Stomach (tissue), 9 donors: ENCODE measurements around the gene PSMD4. TPM values are rescaled to one million over a fixed set of nuclear protein-coding genes. Genes with fewer than 3 reads are reported as not detected.

Experiments used
- DNase-seq, 2 donors: peaks; one replicate each; pipeline versions ENCODE4 v3.0.0 to v3.0.0-alpha.2; 2013 to 2019
- H3K27ac ChIP-seq, 5 donors: fragments of 200-600 bp in 4 of 5; sonication (generic) in 4 of 5; one replicate each; pipeline ENCODE4 v1.5.1; 2013 to 2019; ENCODE audit warnings: mild to moderate bottlenecking in 1 of 5, moderate library complexity in 1 of 5
- H3K27me3 ChIP-seq, 3 donors: fragments of 200-600 bp; sonication (generic); one replicate each; pipeline ENCODE4 v1.5.1; 2017 to 2019; ENCODE audit warnings: mixed run types in 1 of 3
- H3K36me3 ChIP-seq, 4 donors: fragments of 200-600 bp; sonication (generic); 1 replicate in 3 of 4; 2 replicates in 1 of 4; pipeline ENCODE4 v1.5.1; 2016 to 2019
- H3K4me1 ChIP-seq, 4 donors: fragments of 200-600 bp; sonication (generic); one replicate each; pipeline ENCODE4 v1.5.1; 2016 to 2019
- H3K4me3 ChIP-seq, 4 donors: fragments of 200-600 bp; sonication (generic) in 3 of 4; one replicate each; pipeline ENCODE4 v1.5.1; 2016 to 2019; ENCODE audit warnings: mild to moderate bottlenecking in 1 of 4
- H3K9me3 ChIP-seq, 4 donors: fragments of 200-600 bp; sonication (generic); one replicate each; pipeline ENCODE4 v1.5.1; 2016 to 2019
- CTCF ChIP-seq, 7 experiments: fragments of 450-650 bp in 4 of 7; fragments of 200-600 bp in 3 of 7; sonication (generic) in 3 of 7; IDR thresholded peaks; one replicate each; pipeline ENCODE4 v1.5.1; 2016 to 2019; ENCODE audit warnings: antibody characterized with exemption in 7 of 7, control low read depth in 2 of 7, mild to moderate bottlenecking in 1 of 7
- EP300 ChIP-seq: sonication (generic); formaldehyde crosslinking; IDR thresholded peaks from one replicate; pipeline ENCODE4 v1.6.1; 2017; ENCODE audit warnings: antibody characterized with exemption
- POLR2A ChIP-seq, 4 donors: fragments of 450-650 bp; IDR thresholded peaks; one replicate each; pipeline ENCODE4 v1.6.1; 2016; ENCODE audit warnings: antibody characterized with exemption in 4 of 4, control low read depth in 2 of 4, mild to moderate bottlenecking in 1 of 4, moderate library complexity in 1 of 4
- POLR2AphosphoS5 ChIP-seq, 3 donors: sonication (generic); formaldehyde crosslinking; IDR thresholded peaks; one replicate each; pipeline ENCODE4 v1.6.1; 2016; ENCODE audit warnings: antibody characterized with exemption in 3 of 3
- WGBS, 5 donors: extraction: QIAGEN DNeasy Blood & Tissue Kit in 3 of 5; methylation state at CpG; one replicate each; pipeline versions ENCODE4 v1.1.5 to v1.1.7; 2013 to 2018; 5-methylcytosine and 5-hydroxymethylcytosine counted together
- intact Hi-C: fragments of 100-400 bp; cut with DNase I; formaldehyde crosslinking; loops from one replicate; pipeline ENCODE4 v1.15.1; 2023; ENCODE audit warnings: low total_unique reads
- polyA plus RNA-seq, 3 donors: library from polyadenylated mRNA; stranded (reverse); fragments of 200-250 nt; gene quantifications; one replicate each; pipeline ENCODE4 v1.2.3, GENCODE V29; 2013
- small RNA-seq, 4 donors: library from RNA; depleted of rRNA; stranded (forward); fragments of <200 nt; gene quantifications; one replicate each; pipeline ENCODE3, GENCODE V24; 2016
- total RNA-seq, 5 donors: library from RNA; depleted of rRNA; stranded (reverse); fragments of >200 nt; gene quantifications; one replicate each; pipeline versions ENCODE4 v1.1.0 to v1.2.3, GENCODE V29; 2014 to 2016
- donor health status: healthy with polysubstance abuse.
- donor health status: Bipolar disorder and iron deficiency.
- donor health status: healthy.

The PSMD4 gene
- total and polyA plus RNA-seq, 8 donors: 81.3 to 234 (median 151) TPM

DNA sequence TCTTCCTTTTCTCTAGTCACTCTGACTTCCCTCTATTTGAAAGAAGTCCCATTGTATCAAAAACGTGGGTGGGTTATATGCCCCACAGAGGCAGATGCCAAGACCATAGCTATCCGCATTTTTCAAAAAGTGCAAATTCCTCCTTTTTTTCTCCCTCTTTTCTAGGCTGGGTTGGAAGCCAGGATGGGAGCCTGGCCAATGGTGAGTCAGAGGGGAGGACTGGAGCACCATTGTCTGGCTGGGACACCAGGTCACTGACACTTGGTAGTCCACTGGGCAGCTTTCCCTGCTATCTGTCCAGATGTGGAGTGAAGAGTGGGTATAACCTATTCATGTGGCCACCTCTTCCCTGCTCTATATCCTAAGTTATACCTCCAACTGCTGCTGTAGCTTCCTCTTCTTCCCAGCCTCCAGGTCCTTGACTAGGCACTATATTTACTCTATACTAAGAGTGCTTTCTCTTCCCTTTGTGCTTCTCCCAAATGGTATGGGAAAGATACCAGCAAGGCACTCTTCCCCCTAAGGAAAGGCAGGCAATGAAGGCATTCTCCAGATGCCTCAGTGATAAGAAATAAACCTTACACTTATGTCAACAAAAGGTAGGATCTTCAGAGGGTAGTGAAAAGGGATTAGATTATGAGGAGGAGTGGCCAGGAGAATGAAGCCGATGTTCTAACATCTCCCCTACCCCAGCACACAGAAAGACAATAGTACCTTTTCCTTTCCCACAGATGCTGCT, 59.8 kb downstream of the PSMD4 start:
- WGBS, 5 donors: 46 to 62% (median 55%) methylated on average over 3 of the region's 3 CpGs
- peak; percentile 47 to 67 for DNase-seq
- no peak overlapping the region for H3K4me3 ChIP-seq
- intact Hi-C loops: no loop called here
- H3K27me3 ChIP-seq: no peaks in the 10 kb centered on the region
- TF ChIP-seq EP300 (no peak), POLR2AphosphoS5 (IDR thresholded peaks at IDR 0.05) (peak in 2 of 3 donors; percentile 20 to 24)
- peaks cover 49 to 63% (median 57%) of the 10 kb centered on the region in 4 donors for H3K4me1 ChIP-seq
- H3K27ac ChIP-seq: peak overlapping the region in 4 of 5 donors; percentile 6 to 84 (median 84)
- no peaks in the 10 kb centered on the region for H3K9me3 ChIP-seq
- peaks cover 25 to 100% (median 91%) of the 10 kb centered on the region in 4 donors for H3K36me3 ChIP-seq

DNA sequence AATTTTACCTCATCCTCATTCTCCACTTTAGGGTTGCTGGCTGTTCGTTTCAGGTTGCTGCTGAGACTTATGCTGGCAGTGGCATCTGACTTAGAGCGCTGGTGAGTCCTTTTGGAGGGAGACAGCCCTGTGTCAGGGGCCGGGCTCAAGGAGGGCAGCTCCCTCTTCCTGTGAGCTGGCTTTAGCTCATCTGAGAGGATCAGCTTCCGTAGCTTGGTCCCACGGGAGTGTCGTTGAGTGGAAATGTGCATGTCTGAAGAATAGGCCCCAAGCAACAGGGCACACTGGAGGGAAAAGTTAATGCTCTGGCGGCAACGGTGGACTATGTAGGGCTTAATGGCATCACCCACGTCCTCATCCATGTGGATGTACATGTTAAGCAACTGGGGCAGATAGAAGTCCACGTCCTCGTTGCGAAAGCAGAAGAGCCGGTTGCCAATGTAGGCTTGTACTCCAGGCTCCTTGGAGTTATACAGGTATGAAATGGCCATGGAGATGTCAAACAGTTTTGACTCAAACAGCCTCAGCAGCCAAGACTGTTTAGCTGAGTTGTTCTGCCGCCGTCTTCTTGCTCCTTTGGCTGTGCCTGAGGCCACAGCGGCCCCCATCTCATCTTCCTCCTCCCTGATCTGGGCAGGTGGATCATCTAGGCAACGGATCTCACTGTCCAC, 61.2 kb downstream of the PSMD4 start:
- H3K9me3 ChIP-seq: no peaks in the 10 kb centered on the region
- TF ChIP-seq POLR2A (IDR thresholded peaks at IDR 0.05): no peak
- TF ChIP-seq EP300: no peak
- no peak for TF ChIP-seq POLR2AphosphoS5 (IDR thresholded peaks at IDR 0.05)
- TF ChIP-seq CTCF (IDR thresholded peaks at IDR 0.05): no peak
- H3K4me3 ChIP-seq: no peak overlapping the region
- peaks cover 38 to 62% (median 47%) of the 10 kb centered on the region in 4 donors for H3K4me1 ChIP-seq
- WGBS, 5 donors: 88 to 91% (median 91%) methylated on average over 17 of the region's 17 CpGs
- H3K36me3 ChIP-seq: peaks cover 31 to 100% (median 94%) of the 10 kb centered on the region in 4 donors
- H3K27me3 ChIP-seq: no peaks in the 10 kb centered on the region
- intact Hi-C loops: no loop called here
- H3K27ac ChIP-seq: no peak overlapping the region
- DNase-seq: no peak

Small RNAs within 50 kb of the gene (small RNA-seq; reads per million reads assigned to genes)
- 0 to 0.07 (median 0) reads per million in 4 donors for gene RN7SL444P

Other genes with a start within 250 kb of the PSMD4 start
- gene MINDY1, start 247.8 kb upstream of the PSMD4 start, total RNA-seq: 10 to 100 TPM; 19.1 to 60.0 (median 40.6) TPM
- 10 to 100 TPM in 2 of 3 donors, 1 to 10 TPM in 1; 9.8 to 18.8 (median 16.1) TPM for gene MINDY1, start 247.8 kb upstream of the PSMD4 start, polyA plus RNA-seq
- 100 to 1,000 TPM in 1 of 5 donors, 10 to 100 TPM in 3, 1 to 10 TPM in 1; 2.9 to 118 (median 21.2) TPM for gene PRUNE1, start 246.3 kb upstream of the PSMD4 start, total RNA-seq
- gene PRUNE1, start 246.3 kb upstream of the PSMD4 start, polyA plus RNA-seq: 10 to 100 TPM; 10.8 to 12.7 (median 11.7) TPM
- 1 to 10 TPM in 1 of 5 donors, not detected in 4; 1.3 TPM for gene BNIPL, start 218.1 kb upstream of the PSMD4 start, total RNA-seq
- gene BNIPL, start 218.1 kb upstream of the PSMD4 start, polyA plus RNA-seq: 10 to 100 TPM in 1 of 3 donors, under 1 TPM in 1, not detected in 1; 0.25 to 35.1 TPM
- gene C1orf56, start 207.0 kb upstream of the PSMD4 start, total RNA-seq: 1 to 10 TPM in 4 of 5 donors, under 1 TPM in 1; 0.73 to 6.4 (median 3.5) TPM
- 1 to 10 TPM; 2.4 to 6.0 (median 2.5) TPM for gene C1orf56, start 207.0 kb upstream of the PSMD4 start, polyA plus RNA-seq
- 10 to 100 TPM; 28.1 to 90.3 (median 52.5) TPM for gene CDC42SE1, start 195.1 kb upstream of the PSMD4 start, total RNA-seq
- gene CDC42SE1, start 195.1 kb upstream of the PSMD4 start, polyA plus RNA-seq: 10 to 100 TPM; 41.6 to 49.2 (median 47.1) TPM
- 10 to 100 TPM in 1 of 5 donors, 1 to 10 TPM in 1, under 1 TPM in 1, not detected in 2; 0.72 to 14.0 (median 3.1) TPM for gene MLLT11, start 194.3 kb upstream of the PSMD4 start, total RNA-seq
- gene MLLT11, start 194.3 kb upstream of the PSMD4 start, polyA plus RNA-seq: 1 to 10 TPM; 1.1 to 2.4 (median 1.4) TPM
- 10 to 100 TPM in 2 of 5 donors, 1 to 10 TPM in 3; 5.2 to 52.2 (median 8.8) TPM for gene GABPB2, start 184.0 kb upstream of the PSMD4 start, total RNA-seq
- gene GABPB2, start 184.0 kb upstream of the PSMD4 start, polyA plus RNA-seq: 1 to 10 TPM; 3.9 to 5.4 (median 4.3) TPM
- 10 to 100 TPM in 2 of 5 donors, 1 to 10 TPM in 3; 4.4 to 12.3 (median 8.1) TPM for gene SEMA6C, start 108.1 kb upstream of the PSMD4 start, total RNA-seq
- gene SEMA6C, start 108.1 kb upstream of the PSMD4 start, polyA plus RNA-seq: 10 to 100 TPM in 2 of 3 donors, 1 to 10 TPM in 1; 7.1 to 13.9 (median 13.0) TPM
- gene TNFAIP8L2, start 98.1 kb upstream of the PSMD4 start, total RNA-seq: 10 to 100 TPM in 2 of 5 donors, 1 to 10 TPM in 1, not detected in 2; 2.0 to 19.4 (median 15.2) TPM
- gene TNFAIP8L2, start 98.1 kb upstream of the PSMD4 start, polyA plus RNA-seq: 1 to 10 TPM; 3.2 to 9.5 (median 4.1) TPM
- gene LYSMD1, start 88.8 kb upstream of the PSMD4 start, total RNA-seq: 10 to 100 TPM in 1 of 5 donors, 1 to 10 TPM in 4; 1.7 to 10.3 (median 4.5) TPM
- 1 to 10 TPM; 4.0 to 5.3 (median 4.7) TPM for gene LYSMD1, start 88.8 kb upstream of the PSMD4 start, polyA plus RNA-seq
- gene SCNM1, start 88.6 kb upstream of the PSMD4 start, total RNA-seq: 10 to 100 TPM in 3 of 5 donors, 1 to 10 TPM in 2; 4.5 to 57.8 (median 12.0) TPM
- 10 to 100 TPM; 35.2 to 66.3 (median 64.5) TPM for gene SCNM1, start 88.6 kb upstream of the PSMD4 start, polyA plus RNA-seq
- gene TMOD4, start 78.8 kb upstream of the PSMD4 start, total RNA-seq: not detected
- 1 to 10 TPM in 1 of 3 donors, not detected in 2; 1.2 TPM for gene TMOD4, start 78.8 kb upstream of the PSMD4 start, polyA plus RNA-seq
- 10 to 100 TPM; 19.1 to 61.6 (median 32.1) TPM for gene VPS72, start 64.5 kb upstream of the PSMD4 start, total RNA-seq
- 10 to 100 TPM; 27.8 to 32.6 (median 30.2) TPM for gene VPS72, start 64.5 kb upstream of the PSMD4 start, polyA plus RNA-seq
- gene PIP5K1A, start 56.2 kb upstream of the PSMD4 start, total RNA-seq: 100 to 1,000 TPM in 2 of 5 donors, 10 to 100 TPM in 3; 36.8 to 156 (median 94.6) TPM
- 10 to 100 TPM in 2 of 3 donors, 1 to 10 TPM in 1; 8.4 to 13.4 (median 11.4) TPM for gene PIP5K1A, start 56.2 kb upstream of the PSMD4 start, polyA plus RNA-seq
- 10 to 100 TPM; 11.9 to 59.6 (median 19.3) TPM for gene ZNF687, start 27.6 kb downstream of the PSMD4 start, total RNA-seq
- 10 to 100 TPM in 1 of 3 donors, 1 to 10 TPM in 2; 6.8 to 10.8 (median 7.3) TPM for gene ZNF687, start 27.6 kb downstream of the PSMD4 start, polyA plus RNA-seq
- 100 to 1,000 TPM in 2 of 5 donors, 10 to 100 TPM in 3; 33.2 to 187 (median 62.6) TPM for gene PI4KB, start 72.7 kb downstream of the PSMD4 start, total RNA-seq
- gene PI4KB, start 72.7 kb downstream of the PSMD4 start, polyA plus RNA-seq: 10 to 100 TPM; 24.1 to 33.5 (median 25.3) TPM
- gene RFX5, start 92.5 kb downstream of the PSMD4 start, total RNA-seq: 100 to 1,000 TPM in 1 of 5 donors, 10 to 100 TPM in 4; 20.4 to 117 (median 39.1) TPM
- gene RFX5, start 92.5 kb downstream of the PSMD4 start, polyA plus RNA-seq: 10 to 100 TPM in 2 of 3 donors, 1 to 10 TPM in 1; 9.9 to 19.4 (median 14.2) TPM
- 100 to 1,000 TPM in 4 of 5 donors, 10 to 100 TPM in 1; 68.8 to 661 (median 281) TPM for gene SELENBP1, start 118.0 kb downstream of the PSMD4 start, total RNA-seq
- 100 to 1,000 TPM; 102 to 153 (median 117) TPM for gene SELENBP1, start 118.0 kb downstream of the PSMD4 start, polyA plus RNA-seq
- gene PSMB4, start 144.8 kb downstream of the PSMD4 start, total RNA-seq: 100 to 1,000 TPM; 111 to 258 (median 166) TPM
- gene PSMB4, start 144.8 kb downstream of the PSMD4 start, polyA plus RNA-seq: 100 to 1,000 TPM; 314 to 358 (median 329) TPM
- gene POGZ, start 204.8 kb downstream of the PSMD4 start, total RNA-seq: 100 to 1,000 TPM in 2 of 5 donors, 10 to 100 TPM in 3; 17.4 to 124 (median 85.8) TPM
- 10 to 100 TPM in 2 of 3 donors, 1 to 10 TPM in 1; 7.3 to 18.0 (median 12.1) TPM for gene POGZ, start 204.8 kb downstream of the PSMD4 start, polyA plus RNA-seq